ENCODE data around the gene NRTN. TPM values are rescaled to one million over a fixed set of nuclear protein-coding genes. Genes with fewer than 3 reads are reported as not detected.

Gene NRTN
- total RNA-seq, 1 experiment from 2014 or later = 4.6 TPM

GRCh38 chr19:5773276-5773675 lies 31.6 kb upstream of the NRTN start:
- no peak overlapping the region for H3K23ac ChIP-seq (ENCODE audit: insufficient read length, low read depth, low read length)
- no peak for TF ChIP-seq CTCF (conservative IDR thresholded peaks at IDR 0.05)

More at GRCh38 chr19:5773276-5773675, 31.6 kb upstream of the NRTN start:
- Histone ChIP-seq H3K9ac (ENCODE audit: extremely low read depth, insufficient read length, low read length) (no peak overlapping the region), H3K56ac (ENCODE audit: insufficient read length, low read depth, low read length) (no peak overlapping the region), H4K8ac (replicated peaks; ENCODE audit: insufficient read length, low read depth, low read length) (peak overlapping the region; percentile 70), H2BK15ac (ENCODE audit: low read depth, low read length) (no peak overlapping the region), H3K79me1 (ENCODE audit: insufficient read depth, low read depth, low read length, poor library complexity, severe bottlenecking) (no peaks in the 10 kb centered on the region), H3K9me3 (ENCODE audit: control insufficient read depth, low read depth, low read length) (no peaks in the 10 kb centered on the region), H2BK12ac (ENCODE audit: insufficient read length, low read depth, low read length) (no peak overlapping the region), H2AFZ (ENCODE audit: low read length) (no peak overlapping the region), H3K4me1 (ENCODE audit: insufficient read depth, low read length) (no peaks in the 10 kb centered on the region), H3K23me2 (ENCODE audit: insufficient read length, low read depth, low read length, poor library complexity, severe bottlenecking) (no peaks in the 10 kb centered on the region), H3K18ac (ENCODE audit: insufficient read length, low read depth, low read length) (peak overlapping the region; percentile 95), H3K79me2 (ENCODE audit: insufficient read depth, low read length) (no peaks in the 10 kb centered on the region), H4K5ac (ENCODE audit: insufficient read length, low read depth, low read length) (no peak overlapping the region), H3K4ac (ENCODE audit: low read depth, low read length) (no peak overlapping the region; the same call in 1 of the 2 replicates), H3T11ph (ENCODE audit: low read length) (no peak overlapping the region), H4K91ac (ENCODE audit: insufficient read length, low read depth, low read length) (no peak overlapping the region), H3K27ac (ENCODE audit: insufficient read length, low read depth, low read length) (no peak overlapping the region), H2AK5ac (ENCODE audit: insufficient read length, low read length) (no peak overlapping the region), H3K4me2 (ENCODE audit: insufficient read depth, insufficient read length, low read length) (no peak overlapping the region), H2BK20ac (ENCODE audit: low read depth, low read length, poor library complexity, severe bottlenecking) (no peak overlapping the region), H3K27me3 (ENCODE audit: insufficient read depth, low read length) (no peaks in the 10 kb centered on the region), H2BK5ac (ENCODE audit: insufficient read length, low read length) (no peak overlapping the region), H2BK120ac (ENCODE audit: low read depth, low read length, poor library complexity, severe bottlenecking) (no peak overlapping the region), H3K14ac (ENCODE audit: insufficient read depth, low read length) (no peak overlapping the region), H4K20me1 (ENCODE audit: control insufficient read depth, insufficient read depth, insufficient read length) (no peaks in the 10 kb centered on the region)
- DNase-seq = no peak
- no CpG with 5 or more reads among the region's 5 CpGs for WGBS (ENCODE audit: extremely low coverage, insufficient read length, low lambda C conversion rate)
- Mint-ChIP-seq H3K27me3 (ENCODE audit: low read depth) (peaks cover 22% of the 10 kb centered on the region), H3K4me1 (no peaks in the 10 kb centered on the region), H3K4me3 (no peak overlapping the region), H3K9me3 (no peaks in the 10 kb centered on the region), H3K27ac (peak overlapping the region in 1 of 3 experiments; percentile 57; a peak in 1 of 7 replicates), H3K36me3 (ENCODE audit: insufficient read depth in 1 of 3, low read depth in 3 of 3) (no peaks in the 10 kb centered on the region)

Data from H9 (cell line).